Measurements from ENCODE around the gene IGSF21. TPM values are rescaled to one million over a fixed set of nuclear protein-coding genes. Genes with fewer than 3 reads are reported as not detected.
A peak's percentile ranks its signal among the peaks of the same experiment; 100 is the strongest.

IGSF21 gene
- total RNA-seq, 1 experiment from 2014 or later = not detected

DNA sequence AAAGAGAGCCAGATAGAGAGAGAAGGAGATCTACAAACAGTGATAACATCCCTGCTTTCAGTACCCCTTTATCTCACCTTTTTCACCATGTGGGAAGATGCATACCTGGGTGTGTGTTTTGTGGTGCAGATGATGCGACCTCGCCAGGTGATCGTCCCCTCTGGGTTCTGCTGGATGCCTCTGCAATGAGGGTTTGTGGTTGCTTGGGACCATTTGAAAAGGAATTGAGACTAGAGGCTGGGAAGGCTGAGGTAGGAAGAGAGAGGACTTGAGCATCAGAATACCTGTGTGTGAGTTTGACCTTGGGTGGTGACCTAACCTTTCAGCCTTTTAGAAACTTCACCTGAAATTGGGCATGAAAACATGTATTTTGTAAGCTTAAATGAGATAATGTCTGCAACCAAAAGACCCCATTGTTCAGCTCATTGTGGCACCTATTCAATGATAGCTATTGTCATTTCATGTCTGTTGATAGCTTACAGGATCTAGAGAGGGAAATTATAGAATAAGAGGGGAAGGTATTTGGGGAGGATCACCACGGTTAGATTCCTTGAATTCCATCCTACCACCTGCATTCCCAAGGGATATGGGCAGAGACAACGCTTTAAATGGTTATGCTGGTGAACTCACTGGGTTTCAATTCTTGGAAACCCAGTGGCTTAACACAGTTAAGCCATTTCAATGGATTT is 125.7 kb downstream of the IGSF21 start:
- Mint-ChIP-seq H3K9me3 (ENCODE audit: low read depth, unreplicated experiment) (no peaks in the 10 kb centered on the region), H3K4me3 (ENCODE audit: low read depth, unreplicated experiment) (no peak overlapping the region)
- CTCF ChIA-PET = no interaction called here

DNA sequence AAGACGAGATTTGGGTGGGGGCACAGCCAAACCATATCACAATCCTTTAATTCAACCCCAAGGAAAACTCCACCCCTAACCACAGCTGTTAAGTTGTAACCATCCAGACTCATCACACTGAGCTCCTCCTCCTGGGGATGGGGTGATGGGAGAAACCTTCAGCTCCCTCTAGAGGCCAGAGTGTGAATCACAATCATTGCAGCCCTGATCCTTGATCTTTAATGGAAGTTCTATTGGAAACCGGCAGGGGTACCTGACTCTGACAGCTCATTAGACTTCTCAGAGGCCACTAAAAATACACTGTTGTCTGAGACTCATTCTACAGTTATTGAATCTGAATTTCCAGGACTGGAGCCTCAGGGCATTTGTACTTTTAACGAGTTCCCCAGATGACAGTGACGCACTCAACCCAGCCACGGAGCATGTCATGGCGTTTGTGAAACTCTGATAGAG is 127.2 kb downstream of the IGSF21 start:
- Mint-ChIP-seq H3K9me3 (ENCODE audit: low read depth, unreplicated experiment) (no peaks in the 10 kb centered on the region), H3K4me1 (ENCODE audit: low read depth, unreplicated experiment) (no peaks in the 10 kb centered on the region), H3K36me3 (ENCODE audit: insufficient read depth, unreplicated experiment) (no peaks in the 10 kb centered on the region), H3K27ac (ENCODE audit: unreplicated experiment) (no peak overlapping the region), H3K27me3 (ENCODE audit: unreplicated experiment) (peaks cover 55% of the 10 kb centered on the region), H3K4me3 (ENCODE audit: low read depth, unreplicated experiment) (no peak overlapping the region)
- TF ChIP-seq, protein P1, sequence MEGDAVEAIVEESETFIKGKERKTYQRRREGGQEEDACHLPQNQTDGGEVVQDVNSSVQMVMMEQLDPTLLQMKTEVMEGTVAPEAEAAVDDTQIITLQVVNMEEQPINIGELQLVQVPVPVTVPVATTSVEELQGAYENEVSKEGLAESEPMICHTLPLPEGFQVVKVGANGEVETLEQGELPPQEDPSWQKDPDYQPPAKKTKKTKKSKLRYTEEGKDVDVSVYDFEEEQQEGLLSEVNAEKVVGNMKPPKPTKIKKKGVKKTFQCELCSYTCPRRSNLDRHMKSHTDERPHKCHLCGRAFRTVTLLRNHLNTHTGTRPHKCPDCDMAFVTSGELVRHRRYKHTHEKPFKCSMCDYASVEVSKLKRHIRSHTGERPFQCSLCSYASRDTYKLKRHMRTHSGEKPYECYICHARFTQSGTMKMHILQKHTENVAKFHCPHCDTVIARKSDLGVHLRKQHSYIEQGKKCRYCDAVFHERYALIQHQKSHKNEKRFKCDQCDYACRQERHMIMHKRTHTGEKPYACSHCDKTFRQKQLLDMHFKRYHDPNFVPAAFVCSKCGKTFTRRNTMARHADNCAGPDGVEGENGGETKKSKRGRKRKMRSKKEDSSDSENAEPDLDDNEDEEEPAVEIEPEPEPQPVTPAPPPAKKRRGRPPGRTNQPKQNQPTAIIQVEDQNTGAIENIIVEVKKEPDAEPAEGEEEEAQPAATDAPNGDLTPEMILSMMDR (IDR thresholded peaks at IDR 0.05; ENCODE audit: unreplicated experiment) = peak; percentile 45
- CTCF ChIA-PET = interaction anchor here (0.7 to 1.0 kb wide), 3 partner anchors 11 to 341 kb away, joined by 3 to 8 read pairs (median 4); no protein-coding TSS in a partner anchor
- BruUV-seq (replicated peaks) = no TSS peak
- DNase-seq = peak; percentile 38
- intact Hi-C loops (cut with micrococcal nuclease; ENCODE audit: unreplicated experiment) = no loop called here

More for the DNA sequence above, 125.7 kb downstream of the IGSF21 start:
- H3K27me3 Mint-ChIP-seq (ENCODE audit: unreplicated experiment) = peaks cover 55% of the 10 kb centered on the region
- TF ChIP-seq, protein P1 (IDR thresholded peaks at IDR 0.05; ENCODE audit: unreplicated experiment) = no peak
- no peak for DNase-seq
- intact Hi-C loops (cut with micrococcal nuclease; ENCODE audit: unreplicated experiment) = no loop called here
- H3K36me3 Mint-ChIP-seq (ENCODE audit: insufficient read depth, unreplicated experiment) = no peaks in the 10 kb centered on the region
- no TSS peak for BruUV-seq (replicated peaks)
- no peaks in the 10 kb centered on the region for H3K4me1 Mint-ChIP-seq (ENCODE audit: low read depth, unreplicated experiment)
- H3K27ac Mint-ChIP-seq (ENCODE audit: unreplicated experiment) = no peak overlapping the region

DNA sequence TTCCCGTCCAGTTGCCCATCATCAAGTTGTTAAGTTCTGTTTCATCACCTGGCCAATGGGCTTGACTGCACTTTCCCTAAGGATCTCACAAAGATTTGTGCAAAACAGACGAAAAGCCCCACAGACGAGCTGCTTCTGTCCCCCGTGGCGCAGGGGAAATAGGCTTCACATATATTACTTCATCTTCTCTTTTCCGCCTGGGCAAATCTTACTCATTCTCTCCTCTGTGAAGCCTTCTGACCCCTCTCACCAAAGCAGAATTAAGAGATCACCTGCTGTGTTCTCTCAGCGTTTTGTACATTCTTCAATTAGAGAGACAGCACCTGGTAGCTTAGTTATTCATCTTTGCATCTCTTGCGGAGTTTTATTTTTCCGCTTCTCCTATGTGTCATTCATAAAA is 129.8 kb downstream of the IGSF21 start:
- intact Hi-C loops (cut with micrococcal nuclease; ENCODE audit: unreplicated experiment) = no loop called here
- Mint-ChIP-seq H3K4me3 (ENCODE audit: low read depth, unreplicated experiment) (no peak overlapping the region), H3K27ac (ENCODE audit: unreplicated experiment) (no peak overlapping the region), H3K27me3 (ENCODE audit: unreplicated experiment) (peaks cover 66% of the 10 kb centered on the region), H3K36me3 (ENCODE audit: insufficient read depth, unreplicated experiment) (no peaks in the 10 kb centered on the region), H3K4me1 (ENCODE audit: low read depth, unreplicated experiment) (no peaks in the 10 kb centered on the region), H3K9me3 (ENCODE audit: low read depth, unreplicated experiment) (no peaks in the 10 kb centered on the region)
- CTCF ChIA-PET = no interaction called here
- BruUV-seq (replicated peaks) = no TSS peak
- no peak for DNase-seq
- TF ChIP-seq, protein P1 (IDR thresholded peaks at IDR 0.05; ENCODE audit: unreplicated experiment) = no peak

DNA sequence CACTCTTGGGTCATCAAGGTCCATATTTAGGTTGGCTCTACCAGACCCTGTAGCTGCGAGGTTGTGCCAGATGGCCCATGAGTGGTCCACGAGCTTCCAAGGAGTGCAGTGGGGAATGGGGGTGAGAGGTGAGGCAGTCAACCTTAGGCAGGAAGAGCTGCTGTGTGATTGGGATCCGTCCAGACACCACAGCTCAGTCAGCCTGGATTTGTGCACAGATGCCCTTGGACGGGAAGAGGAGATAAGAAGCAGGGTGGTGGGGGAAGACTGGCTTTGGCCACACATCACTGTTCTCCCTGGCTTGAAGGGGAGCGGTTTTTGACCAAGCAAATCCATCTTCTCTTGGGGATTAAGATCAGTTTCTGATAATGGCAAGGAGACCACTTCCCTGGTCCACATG is 130.6 kb downstream of the IGSF21 start:
- no TSS peak for BruUV-seq (replicated peaks)
- Mint-ChIP-seq H3K9me3 (ENCODE audit: low read depth, unreplicated experiment) (no peaks in the 10 kb centered on the region), H3K36me3 (ENCODE audit: insufficient read depth, unreplicated experiment) (no peaks in the 10 kb centered on the region), H3K27ac (ENCODE audit: unreplicated experiment) (no peak overlapping the region), H3K4me1 (ENCODE audit: low read depth, unreplicated experiment) (no peaks in the 10 kb centered on the region), H3K27me3 (ENCODE audit: unreplicated experiment) (peaks cover 75% of the 10 kb centered on the region), H3K4me3 (ENCODE audit: low read depth, unreplicated experiment) (no peak overlapping the region)
- CTCF ChIA-PET = no interaction called here
- DNase-seq = no peak
- TF ChIP-seq, protein P1 (IDR thresholded peaks at IDR 0.05; ENCODE audit: unreplicated experiment) = no peak
- intact Hi-C loops (cut with micrococcal nuclease; ENCODE audit: unreplicated experiment) = no loop called here
